MCF 10A (cell line): ENCODE results near the gene TUBB. TPM values are rescaled to one million over a fixed set of nuclear protein-coding genes. Genes with fewer than 3 reads are reported as not detected.

Source experiments
- BruUV-seq: library from RNA; stranded (reverse); fragments of 400-500 nt; replicated peaks from 2 replicates; lab custom pipeline; 2021; lab: Mats Ljungman, UMichigan
- CTCF ChIA-PET: fragments of 300-600 bp; sonication (Branson Sonifier 250); formaldehyde crosslinking; extraction: SDS; loops from one replicate; lab custom pipeline; 2021; ENCODE audit warnings: antibody characterized with exemption, inconsistent platforms; lab: Yijun Ruan, JAX
- POLR2A ChIA-PET: fragments of 300-600, 350-650 bp; sonication (Branson Sonifier 250); formaldehyde crosslinking; extraction: SDS; loops from one replicate; lab custom pipeline; 2020; ENCODE audit warnings: antibody characterized with exemption, inconsistent platforms; lab: Yijun Ruan, JAX
- DNase-seq: peaks from one replicate; pipeline ENCODE4 v3.0.0-alpha.2; 2018; ENCODE audit not compliant: unreplicated experiment
- H3K27ac Mint-ChIP-seq: one replicate; pipeline ENCODE4 v1.8.0; 2022; ENCODE audit warnings: mild to moderate bottlenecking, low read depth, mixed read lengths; ENCODE audit not compliant: unreplicated experiment
- H3K27me3 Mint-ChIP-seq: one replicate; pipeline ENCODE4 v1.8.0; 2022; ENCODE audit warnings: mixed read lengths; ENCODE audit not compliant: insufficient read depth, unreplicated experiment
- H3K36me3 Mint-ChIP-seq: one replicate; pipeline ENCODE4 v1.8.0; 2022; ENCODE audit warnings: mild to moderate bottlenecking, moderate library complexity, mixed read lengths; ENCODE audit not compliant: insufficient read depth, unreplicated experiment
- H3K4me1 Mint-ChIP-seq: one replicate; pipeline ENCODE4 v1.8.0; 2022; ENCODE audit warnings: mixed read lengths; ENCODE audit not compliant: insufficient read depth, unreplicated experiment
- H3K4me3 Mint-ChIP-seq: one replicate; pipeline ENCODE4 v1.8.0; 2022; ENCODE audit warnings: mild to moderate bottlenecking, moderate library complexity, mixed read lengths; ENCODE audit not compliant: unreplicated experiment
- H3K9me3 Mint-ChIP-seq: one replicate; pipeline ENCODE4 v1.8.0; 2022; ENCODE audit warnings: mixed read lengths; ENCODE audit not compliant: unreplicated experiment
- intact Hi-C: fragments of 100-400 bp; cut with micrococcal nuclease; formaldehyde crosslinking; loops from 2 replicates; pipeline ENCODE4 v1.14.1; 2022
- total RNA-seq: library from RNA; stranded (reverse); gene quantifications from 2 replicates; pipeline ENCODE4 v1.2.3, GENCODE V29; 2022
- TF ChIP-seq, protein P1 (sequence below): fragments of 200-600 bp; IDR thresholded peaks from one replicate; pipeline ENCODE4 v1.8.0; 2022; ENCODE audit warnings: antibody characterized with exemption, mild to moderate bottlenecking; ENCODE audit not compliant: unreplicated experiment

TUBB gene
- total RNA-seq, 1 experiment from 2014 or later = 210 TPM

DNA sequence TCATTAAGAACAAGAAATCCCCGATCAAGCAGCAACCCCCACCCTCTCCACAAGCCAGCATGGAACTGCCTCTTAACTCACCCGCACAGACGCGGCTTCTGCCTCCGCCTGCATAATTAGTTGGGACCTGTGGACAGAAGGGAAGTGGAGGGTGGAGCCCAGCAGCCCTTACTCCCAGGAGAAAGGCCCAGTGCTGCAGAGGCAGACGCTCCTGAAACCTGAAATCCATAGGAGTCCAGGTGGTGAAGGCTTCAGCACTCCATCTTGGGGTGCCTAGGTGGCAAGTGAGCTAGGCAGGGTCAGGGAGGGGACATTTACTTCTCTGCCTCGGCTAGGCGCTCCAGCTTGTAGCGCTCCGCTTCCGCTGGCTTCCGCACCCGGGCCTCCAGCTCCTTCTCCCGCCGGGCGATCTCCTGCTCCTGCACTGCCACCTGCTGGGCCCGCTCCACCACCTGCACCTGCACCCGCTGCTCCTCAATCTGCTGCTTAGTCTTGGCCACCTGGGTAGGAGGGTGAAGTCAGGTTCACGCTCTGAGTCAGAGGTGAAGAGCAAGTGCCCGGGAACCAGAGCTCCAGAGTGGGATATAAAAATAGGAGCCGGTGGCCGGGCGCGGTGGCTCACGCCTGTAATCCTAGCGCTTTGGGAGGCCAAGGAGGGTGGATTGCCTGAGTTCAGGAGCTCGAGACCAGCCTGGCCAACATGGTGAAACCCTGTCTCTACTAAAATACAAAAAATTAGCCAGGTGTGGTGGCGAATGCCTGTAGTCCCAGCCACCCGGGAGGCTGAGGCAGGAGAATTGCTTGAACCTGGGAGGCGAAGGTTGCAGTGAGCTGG, 10.7 kb downstream of the TUBB start:
- intact Hi-C loops = no loop called here
- BruUV-seq = no TSS peak
- CTCF ChIA-PET = interaction anchor here (0.6 to 20.7 kb wide), 49 partner anchors 9 to 462 kb away, joined by 3 to 537 read pairs (median 4); partner anchors contain the start of genes DHX16, FLOT1, MDC1 and NRM
- Mint-ChIP-seq H3K4me3 (no peak overlapping the region), H3K27me3 (no peaks in the 10 kb centered on the region), H3K9me3 (no peaks in the 10 kb centered on the region), H3K27ac (no peak overlapping the region), H3K36me3 (peaks cover 60% of the 10 kb centered on the region), H3K4me1 (peaks cover 7% of the 10 kb centered on the region)
- POLR2A ChIA-PET = interaction anchor here (0.6 to 4.5 kb wide), 30 partner anchors 9 to 214 kb away, joined by 3 to 38 read pairs (median 6); partner anchors contain the start of genes C6orf136, DDR1, DHX16 and FLOT1
- peak; percentile 91 for DNase-seq
- TF ChIP-seq, protein P1, sequence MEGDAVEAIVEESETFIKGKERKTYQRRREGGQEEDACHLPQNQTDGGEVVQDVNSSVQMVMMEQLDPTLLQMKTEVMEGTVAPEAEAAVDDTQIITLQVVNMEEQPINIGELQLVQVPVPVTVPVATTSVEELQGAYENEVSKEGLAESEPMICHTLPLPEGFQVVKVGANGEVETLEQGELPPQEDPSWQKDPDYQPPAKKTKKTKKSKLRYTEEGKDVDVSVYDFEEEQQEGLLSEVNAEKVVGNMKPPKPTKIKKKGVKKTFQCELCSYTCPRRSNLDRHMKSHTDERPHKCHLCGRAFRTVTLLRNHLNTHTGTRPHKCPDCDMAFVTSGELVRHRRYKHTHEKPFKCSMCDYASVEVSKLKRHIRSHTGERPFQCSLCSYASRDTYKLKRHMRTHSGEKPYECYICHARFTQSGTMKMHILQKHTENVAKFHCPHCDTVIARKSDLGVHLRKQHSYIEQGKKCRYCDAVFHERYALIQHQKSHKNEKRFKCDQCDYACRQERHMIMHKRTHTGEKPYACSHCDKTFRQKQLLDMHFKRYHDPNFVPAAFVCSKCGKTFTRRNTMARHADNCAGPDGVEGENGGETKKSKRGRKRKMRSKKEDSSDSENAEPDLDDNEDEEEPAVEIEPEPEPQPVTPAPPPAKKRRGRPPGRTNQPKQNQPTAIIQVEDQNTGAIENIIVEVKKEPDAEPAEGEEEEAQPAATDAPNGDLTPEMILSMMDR = peak; percentile 86

DNA sequence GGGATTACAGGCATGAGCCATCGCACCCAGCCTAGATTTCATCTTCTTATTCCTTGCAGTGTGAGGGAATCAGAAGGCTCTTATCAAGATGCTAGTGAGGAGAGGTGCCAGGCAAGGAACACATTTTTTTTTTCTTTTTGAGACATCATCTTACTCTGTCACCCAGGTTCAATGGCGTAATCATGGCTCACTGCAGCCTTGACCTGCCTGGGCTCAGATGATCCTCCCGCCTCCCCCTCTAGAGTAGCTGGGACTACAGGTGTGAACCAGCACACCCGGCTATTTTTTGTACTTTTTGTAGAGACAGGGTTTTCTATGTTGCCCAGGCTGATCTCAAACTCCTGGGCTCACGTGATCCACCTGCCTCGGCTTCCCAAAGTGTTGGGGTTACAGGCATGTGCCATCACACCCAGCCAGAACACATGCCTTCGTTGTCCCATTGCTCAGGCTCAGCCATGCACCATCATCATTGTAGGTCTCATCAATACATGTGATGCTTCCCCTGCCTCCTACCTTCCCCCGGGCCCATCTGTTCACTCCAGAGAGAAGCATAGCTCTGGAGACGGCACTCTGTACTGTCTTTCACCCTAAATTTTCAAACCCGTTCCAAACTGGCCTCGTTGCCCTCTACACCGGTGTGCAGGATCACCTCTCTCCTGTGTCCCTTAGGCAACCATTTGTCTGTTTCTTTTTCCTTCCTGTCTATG, 12.2 kb downstream of the TUBB start:
- Mint-ChIP-seq H3K4me1 (peaks cover 7% of the 10 kb centered on the region), H3K4me3 (no peak overlapping the region), H3K9me3 (no peaks in the 10 kb centered on the region), H3K27me3 (no peaks in the 10 kb centered on the region), H3K27ac (no peak overlapping the region), H3K36me3 (peaks cover 69% of the 10 kb centered on the region)
- POLR2A ChIA-PET = interaction anchor here (1.1 to 4.5 kb wide), 8 partner anchors 11 to 151 kb away, joined by 3 to 38 read pairs (median 18); partner anchors contain the start of genes DDR1, MDC1, MRPS18B and PPP1R10
- no peak for DNase-seq
- TF ChIP-seq, protein P1 = no peak
- BruUV-seq = no TSS peak
- CTCF ChIA-PET = interaction anchor here (0.5 to 20.7 kb wide), 13 partner anchors 9 to 557 kb away, joined by 3 to 537 read pairs (median 10); partner anchors contain the start of genes DHX16, FLOT1 and NRM
- intact Hi-C loops = no loop called here

GRCh38 chr6:30735668-30736314, 15.6 kb downstream of the TUBB start:
- H3K27ac Mint-ChIP-seq = no peak overlapping the region
- H3K4me1 Mint-ChIP-seq = peaks cover 15% of the 10 kb centered on the region
- TF ChIP-seq, protein P1 = no peak
- no peak overlapping the region for H3K4me3 Mint-ChIP-seq
- no peaks in the 10 kb centered on the region for H3K9me3 Mint-ChIP-seq
- POLR2A ChIA-PET = interaction anchor here (0.6 to 0.9 kb wide), 3 partner anchors 63 to 137 kb away, joined by 3 to 4 read pairs (median 3); partner anchors contain the start of gene DHX16
- peaks cover 82% of the 10 kb centered on the region for H3K36me3 Mint-ChIP-seq
- CTCF ChIA-PET = interaction anchor here (0.6 to 20.7 kb wide), 4 partner anchors 14 to 142 kb away, joined by 3 to 537 read pairs (median 33); partner anchors contain the start of gene DHX16
- no TSS peak for BruUV-seq
- DNase-seq = no peak
- intact Hi-C loops = no loop called here
- no peaks in the 10 kb centered on the region for H3K27me3 Mint-ChIP-seq
